HepG2 (cell line): Measurements from ENCODE around the gene TNFSF9. TPM values are rescaled to one million over a fixed set of nuclear protein-coding genes. Genes with fewer than 3 reads are reported as not detected.

ENCODE experiments used
- ATRX ChIP-seq: sonication (generic); formaldehyde crosslinking; IDR thresholded peaks from 2 replicates; pipeline ENCODE4 v1.4.0; 2020; ENCODE audit warnings: missing genetic modification reagents, borderline replicate concordance
- FOXO4 ChIP-seq: sonication (generic); formaldehyde crosslinking; conservative IDR thresholded peaks from 2 replicates; pipeline ENCODE4 v1.8.1; 2023; ENCODE audit warnings: missing genetic modification reagents
- GTF3A ChIP-seq: sonication (generic); formaldehyde crosslinking; conservative IDR thresholded peaks from 2 replicates; pipeline ENCODE4 v1.4.0; 2020; ENCODE audit warnings: mild to moderate bottlenecking, missing genetic modification reagents
- HDAC2 ChIP-seq: sonication (generic); formaldehyde crosslinking; IDR thresholded peaks from 2 replicates; pipeline ENCODE4 v1.4.0; 2020; ENCODE audit warnings: missing genetic modification reagents
- IKZF4 ChIP-seq: sonication (generic); formaldehyde crosslinking; IDR thresholded peaks from 2 replicates; pipeline ENCODE4 v1.5.1; 2020; ENCODE audit warnings: borderline replicate concordance, mild to moderate bottlenecking, low read depth, missing genetic modification reagents; ENCODE audit errors: not compliant biosample characterization
- KDM2A ChIP-seq: sonication (generic); formaldehyde crosslinking; IDR thresholded peaks from 2 replicates; pipeline ENCODE4 v1.4.0; 2020; ENCODE audit warnings: low read depth, missing genetic modification reagents, borderline replicate concordance
- KLF16 ChIP-seq, 2 experiments: sonication (generic) in 1 of 2; formaldehyde crosslinking in 1 of 2; IDR thresholded peaks; 2 replicates each; pipeline versions ENCODE4 v1.6.1 to v1.8.0; 2016 to 2023; ENCODE audit warnings: missing genetic modification reagents in 2 of 2, missing compliant biosample characterization in 1 of 2
- MTERF4 ChIP-seq: sonication (generic); formaldehyde crosslinking; IDR thresholded peaks from 2 replicates; pipeline ENCODE4 v1.8.0; 2023; ENCODE audit warnings: mild to moderate bottlenecking, missing genetic modification reagents
- MTF2 ChIP-seq: sonication (generic); formaldehyde crosslinking; IDR thresholded peaks from 2 replicates; pipeline ENCODE4 v1.5.0; 2020; ENCODE audit warnings: missing genetic modification reagents, borderline replicate concordance
- RAD51 ChIP-seq: fragments of 450-650 bp; IDR thresholded peaks from 2 replicates; pipeline ENCODE4 v1.6.1; 2016; ENCODE audit warnings: borderline replicate concordance
- RARA ChIP-seq: IDR thresholded peaks from 2 replicates; pipeline ENCODE4 v1.6.1; 2016; ENCODE audit warnings: missing genetic modification reagents, missing compliant biosample characterization
- RCOR2 ChIP-seq: IDR thresholded peaks from 2 replicates; pipeline ENCODE4 v1.6.1; 2016; ENCODE audit warnings: missing biosample characterization, missing genetic modification reagents
- SETDB1 ChIP-seq: sonication (generic); formaldehyde crosslinking; IDR thresholded peaks from 2 replicates; pipeline ENCODE4 v1.5.1; 2020; ENCODE audit warnings: missing genetic modification reagents, mild to moderate bottlenecking, borderline replicate concordance
- SMAD9 ChIP-seq: sonication (generic); formaldehyde crosslinking; IDR thresholded peaks from 2 replicates; pipeline ENCODE4 v1.5.1; 2020; ENCODE audit warnings: mild to moderate bottlenecking, missing genetic modification reagents
- SOX5 ChIP-seq: IDR thresholded peaks from 2 replicates; pipeline ENCODE4 v1.6.1; 2016; ENCODE audit warnings: borderline replicate concordance
- YY1 ChIP-seq: IDR thresholded peaks from 2 replicates; pipeline ENCODE4 v1.6.1; 2011; ENCODE audit warnings: low read length, low read depth, moderate library complexity, mild to moderate bottlenecking; ENCODE audit not compliant: insufficient read depth, insufficient replicate concordance
- ZNF318 ChIP-seq: sonication (generic); formaldehyde crosslinking; IDR thresholded peaks from 2 replicates; pipeline ENCODE4 v1.4.0; 2020; ENCODE audit warnings: mild to moderate bottlenecking, missing genetic modification reagents
- polyA plus RNA-seq, 8 experiments: library from polyadenylated mRNA; depleted of rRNA in 3 of 8; stranded (reverse) in 7 of 8; unstranded in 1 of 8; fragments of >200 nt; fragmentation: Illumina TruSeq in 4 of 8; extraction: Trizol in 4 of 8; gene quantifications; 2 replicates each; pipeline versions ENCODE4 v1.2.1 to v1.2.3, GENCODE V29; 2011 to 2016; ENCODE audit warnings: low read depth in 4 of 8, missing spikeins in 1 of 8, mixed read lengths in 1 of 8; ENCODE audit not compliant: insufficient read depth in 1 of 8
- total RNA-seq, 5 experiments: library from RNA; depleted of rRNA; stranded (reverse); fragments of >200 nt; fragmentation: Illumina TruSeq; extraction: Trizol; gene quantifications; 2 replicates each; pipeline ENCODE4 v1.2.3, GENCODE V29; 2016; ENCODE audit warnings: low read depth in 1 of 5

Gene TNFSF9
- total and polyA plus RNA-seq, 2 of the 13 experiments (the other 11 are each of a cell fraction or from before 2014, with no cell fraction given), result 1.0 to 1.8 TPM

- TF ChIP-seq MTERF4 (CRISPR knock-in tag) (no peak), GTF3A (CRISPR knock-in tag) (no peak), YY1 (no peak), ZNF318 (CRISPR knock-in tag) (no peak), SMAD9 (CRISPR knock-in tag) (no peak), ATRX (CRISPR knock-in tag) (no peak), SOX5 (CRISPR knock-in tag) (peak; percentile 79; the same call in 1 of the 2 replicates), FOXO4 (CRISPR knock-in tag) (no peak), RAD51 (peak; percentile 81), IKZF4 (no peak), KDM2A (0 out of 2 replicates have a peak, but pooled peaks have one; percentile 38), RCOR2 (CRISPR knock-in tag) (no peak), KLF16 (CRISPR knock-in tag; IDR thresholded peaks at IDR 0.05) (peak in 1 of 2 experiments; percentile 70; a peak in 2 of 4 replicates), RARA (CRISPR knock-in tag) (peak; percentile 75), HDAC2 (CRISPR knock-in tag) (peak; percentile 51; the same call in 1 of the 2 replicates), SETDB1 (CRISPR knock-in tag) (no peak), MTF2 (CRISPR knock-in tag) (no peak)
Measured at GRCh38 chr19:6509118-6509971, 21.5 kb upstream of the TNFSF9 start (continued).
